ENCODE results near the gene SYT17. TPM values are rescaled to one million over a fixed set of nuclear protein-coding genes. Genes with fewer than 3 reads are reported as not detected.

Gene SYT17
- total and polyA plus RNA-seq, 8 donors: 12.3 to 26.3 (median 15.2) TPM

GRCh38 chr16:19172098-19172780 lies 4.2 kb downstream of the SYT17 start:
- intact Hi-C loops (cut with DNase I): no loop called here
- no peak for TF ChIP-seq CTCF (IDR thresholded peaks at IDR 0.05)
- peaks cover 0 to 26% of the 10 kb centered on the region in 2 donors for H3K27me3 ChIP-seq
- no peaks in the 10 kb centered on the region for H3K36me3 ChIP-seq
- no peak overlapping the region for H3K27ac ChIP-seq
- H3K4me3 ChIP-seq: no peak overlapping the region
- peaks cover 0 to 21% of the 10 kb centered on the region in 2 donors for H3K4me1 ChIP-seq
- DNase-seq (no peak), ATAC-seq (no peak)
- H3K9me3 ChIP-seq: no peaks in the 10 kb centered on the region

- Histone ChIP-seq H3K27ac (no peak overlapping the region), H3K4me3 (no peak overlapping the region), H3K27me3 (peaks cover 0 to 18% of the 10 kb centered on the region in 2 donors), H3K4me1 (peaks cover 0 to 14% of the 10 kb centered on the region in 2 donors), H3K9me3 (no peaks in the 10 kb centered on the region), H3K36me3 (no peaks in the 10 kb centered on the region)
- intact Hi-C loops (cut with DNase I): no loop called here
- no peak for TF ChIP-seq CTCF (IDR thresholded peaks at IDR 0.05)
- ATAC-seq (no peak), DNase-seq (no peak)
Observed at GRCh38 chr16:19173059-19173458, 5.0 kb downstream of the SYT17 start.

- DNase-seq (no peak), ATAC-seq (no peak)
- Histone ChIP-seq H3K27ac (no peak overlapping the region), H3K36me3 (no peaks in the 10 kb centered on the region), H3K4me3 (no peak overlapping the region), H3K4me1 (peaks cover 0 to 6% of the 10 kb centered on the region in 2 donors), H3K9me3 (no peaks in the 10 kb centered on the region), H3K27me3 (peaks cover 0 to 10% of the 10 kb centered on the region in 2 donors)
- intact Hi-C loops (cut with DNase I): no loop called here
- TF ChIP-seq CTCF (IDR thresholded peaks at IDR 0.05): no peak
Observed at GRCh38 chr16:19173649-19174383, 5.8 kb downstream of the SYT17 start.

GRCh38 chr16:19174478-19174877 lies 6.4 kb downstream of the SYT17 start:
- Histone ChIP-seq H3K27ac (no peak overlapping the region), H3K4me1 (peaks cover 0 to 3% of the 10 kb centered on the region in 2 donors), H3K9me3 (no peaks in the 10 kb centered on the region), H3K36me3 (no peaks in the 10 kb centered on the region), H3K27me3 (peaks cover 0 to 4% of the 10 kb centered on the region in 2 donors), H3K4me3 (no peak overlapping the region)
- no peak for DNase-seq
- intact Hi-C loops (cut with DNase I): no loop called here
- ATAC-seq: no peak
- no peak for TF ChIP-seq CTCF (IDR thresholded peaks at IDR 0.05)

GRCh38 chr16:19175492-19176262 lies 7.6 kb downstream of the SYT17 start:
- TF ChIP-seq CTCF (IDR thresholded peaks at IDR 0.05): no peak
- no peaks in the 10 kb centered on the region for H3K36me3 ChIP-seq
- no peaks in the 10 kb centered on the region for H3K27me3 ChIP-seq
- H3K4me3 ChIP-seq: no peak overlapping the region
- intact Hi-C loops (cut with DNase I): no loop called here
- peaks cover 0 to 14% of the 10 kb centered on the region in 2 donors for H3K4me1 ChIP-seq
- no peak for DNase-seq
- H3K27ac ChIP-seq: no peak overlapping the region
- H3K9me3 ChIP-seq: no peaks in the 10 kb centered on the region
- ATAC-seq: peak; percentile 54
